GM19372 (cell line): ENCODE data around the gene ANKH.
"Not testable (repeated sequence)": the region's sequence is repeated elsewhere in the genome, so short reads cannot be mapped to it uniquely, and the experiment has no call there.

Source experiments
- ATAC-seq: cut with Tn5 transposase; IDR thresholded peaks from one replicate; pipeline ENCODE4 v1.9.1; 2021; ENCODE audit warnings: mild to moderate bottlenecking, low read depth, moderate library complexity; ENCODE audit not compliant: unreplicated experiment

ANKH gene

DNA sequence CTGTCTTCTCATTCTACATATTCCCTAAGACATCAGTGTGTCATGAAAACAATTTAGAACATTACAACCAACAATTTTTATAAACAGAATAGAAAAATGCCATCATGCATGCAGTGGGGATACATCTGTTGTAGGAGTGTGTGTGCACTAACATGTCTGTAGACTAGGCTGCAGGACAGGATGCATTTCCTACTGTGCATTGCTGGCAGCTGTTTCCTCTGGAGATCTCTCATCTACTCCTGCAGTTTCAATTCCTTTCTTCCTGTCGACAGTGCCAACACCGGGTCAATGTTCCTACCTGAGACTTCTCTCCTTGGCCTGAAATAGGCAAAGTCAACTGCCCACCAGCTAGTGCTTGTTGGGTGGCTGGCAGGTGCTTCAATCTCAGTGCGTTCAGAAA is 69.8 kb downstream of the ANKH start:
- no peak for ATAC-seq

DNA sequence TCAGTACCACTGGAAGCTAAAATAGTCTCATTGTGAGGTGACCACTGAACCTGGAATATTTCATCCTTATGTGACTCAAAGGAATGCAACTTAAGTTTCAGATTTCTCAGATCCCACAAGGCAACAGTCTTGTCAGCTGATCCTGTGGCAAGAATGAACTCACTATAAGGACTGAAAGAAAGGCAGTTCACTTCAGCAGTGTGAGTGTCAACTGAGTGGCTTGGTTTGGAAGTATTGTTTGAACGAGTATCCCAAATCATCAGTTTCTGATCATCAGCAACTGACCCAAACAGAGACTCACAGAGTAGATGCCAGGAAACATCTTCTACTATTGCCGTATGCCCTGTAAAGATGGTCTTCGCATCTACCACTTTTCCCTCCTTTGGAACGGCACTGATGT is 74.2 kb downstream of the ANKH start:
- ATAC-seq: not testable (repeated sequence)

DNA sequence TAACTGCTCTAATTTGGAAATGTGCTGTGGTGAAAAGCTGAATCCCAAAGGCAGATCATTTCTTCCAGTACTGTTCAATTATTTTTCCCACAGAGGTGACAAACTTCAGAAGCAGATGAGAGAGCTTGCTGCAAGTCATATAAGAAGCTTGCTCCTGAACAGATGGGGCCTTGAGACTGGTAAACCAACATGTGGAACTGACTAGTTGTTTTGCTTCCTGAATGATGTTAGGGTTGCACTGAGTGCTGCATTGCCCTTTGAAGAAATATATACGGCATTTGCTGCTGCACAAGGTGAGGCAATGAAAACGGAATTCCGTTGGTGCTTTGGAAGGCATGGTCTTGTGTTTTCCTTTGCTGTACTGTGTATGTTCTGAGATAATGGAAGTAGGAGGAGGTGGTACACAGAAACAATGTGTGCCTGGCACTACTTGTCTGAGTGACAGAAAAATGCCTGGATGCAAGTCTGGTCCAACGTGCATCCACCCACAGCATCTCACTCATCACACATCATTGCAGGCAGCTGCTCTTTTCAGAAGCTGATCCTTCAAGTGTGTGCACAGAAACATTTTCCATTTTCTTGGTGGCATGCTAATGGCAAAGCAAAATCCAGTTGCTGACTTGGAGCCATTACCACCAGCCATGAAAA is 76.9 kb downstream of the ANKH start:
- no peak for ATAC-seq

DNA sequence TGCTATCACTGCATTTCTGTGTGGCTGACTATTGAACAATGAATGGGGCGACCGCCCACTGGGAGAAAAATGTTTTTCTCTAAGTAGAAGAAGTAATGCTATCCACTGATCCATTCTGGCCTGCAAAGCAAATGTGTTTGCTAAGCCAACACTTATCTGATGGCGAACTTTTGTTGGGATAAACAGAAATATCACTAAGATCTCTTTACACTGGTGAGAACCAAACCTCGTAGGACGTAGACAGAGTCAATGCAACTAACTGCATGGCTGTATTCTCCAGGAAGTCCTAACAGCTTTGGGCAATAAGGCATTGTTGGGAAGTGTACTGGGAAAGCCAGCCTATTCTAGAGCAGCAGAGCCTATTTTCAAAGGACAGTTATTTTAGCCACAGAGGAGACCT is 77.7 kb downstream of the ANKH start:
- ATAC-seq: no peak

DNA sequence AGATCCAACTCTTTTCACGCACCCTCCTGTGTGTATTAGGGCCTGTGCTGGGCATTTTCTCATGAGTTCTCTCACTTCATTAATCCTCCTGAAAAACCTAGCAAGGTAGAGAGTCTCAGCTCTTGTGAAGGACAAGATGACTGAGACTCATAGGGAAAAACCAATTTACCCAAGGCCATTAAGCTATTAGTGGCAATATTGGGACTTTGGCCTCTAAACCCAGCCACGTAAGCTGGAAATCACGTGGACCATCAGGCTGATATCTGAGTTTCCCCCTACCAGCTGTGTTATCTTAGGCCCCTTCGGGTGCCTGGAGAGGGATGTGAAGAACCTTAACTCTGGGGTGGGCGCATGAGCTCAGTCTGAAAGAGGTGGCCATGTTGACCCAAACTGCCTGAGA is 80.7 kb downstream of the ANKH start:
- ATAC-seq: no peak

DNA sequence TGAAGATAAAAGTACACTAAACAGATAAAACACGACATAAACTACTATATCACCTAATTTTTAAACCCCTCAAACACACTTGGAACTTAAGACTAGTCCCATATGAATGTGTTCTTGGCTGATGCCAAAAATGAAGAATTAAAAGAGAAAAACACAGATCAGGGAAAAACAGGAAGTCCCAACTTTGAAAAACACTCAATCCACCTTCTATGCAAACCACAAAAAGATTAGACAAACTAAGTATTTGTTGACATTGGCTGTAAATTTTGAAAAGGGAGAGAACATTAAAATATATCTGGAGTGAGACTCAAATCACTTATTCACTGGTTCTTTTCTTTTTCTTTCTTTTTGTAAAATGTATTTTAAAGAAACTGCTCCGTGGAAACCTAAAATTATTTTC is 81.4 kb downstream of the ANKH start:
- ATAC-seq: no peak

DNA sequence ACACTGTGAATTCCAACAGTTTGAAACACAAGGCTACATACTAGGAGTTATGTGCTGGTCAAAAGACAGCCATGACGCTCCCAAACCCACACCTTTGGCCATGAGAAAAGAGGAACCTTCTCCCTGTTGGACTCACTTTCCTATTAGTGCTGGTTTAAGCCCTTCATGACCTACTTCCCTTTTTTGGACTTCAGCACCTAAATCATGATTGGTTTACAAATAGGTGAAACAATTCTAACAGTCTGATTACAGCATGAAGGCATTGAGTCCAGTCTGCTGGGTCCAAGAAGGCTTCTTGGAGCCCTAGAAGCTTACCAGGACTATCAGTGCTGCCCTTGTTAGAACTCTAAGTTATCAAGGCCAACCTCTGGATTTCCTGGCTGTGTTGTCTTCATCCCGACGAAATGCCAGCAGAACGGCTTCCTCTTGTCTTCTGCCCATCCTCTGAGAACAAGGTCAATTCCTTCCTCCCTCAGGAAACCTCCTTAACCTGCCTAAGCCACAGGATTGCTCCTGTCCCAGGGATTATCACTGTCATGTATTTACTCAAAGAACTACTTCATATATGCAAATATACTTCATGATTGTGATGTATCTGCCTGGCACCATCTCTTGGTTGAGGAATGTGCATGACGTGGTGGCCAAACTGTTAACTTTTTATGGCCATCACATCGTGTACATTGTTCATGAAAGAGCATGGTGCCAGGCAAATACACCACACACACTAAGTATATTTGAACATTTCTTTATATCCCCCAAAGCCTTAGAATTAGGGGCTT is 83.6 kb downstream of the ANKH start:
- no peak for ATAC-seq

DNA sequence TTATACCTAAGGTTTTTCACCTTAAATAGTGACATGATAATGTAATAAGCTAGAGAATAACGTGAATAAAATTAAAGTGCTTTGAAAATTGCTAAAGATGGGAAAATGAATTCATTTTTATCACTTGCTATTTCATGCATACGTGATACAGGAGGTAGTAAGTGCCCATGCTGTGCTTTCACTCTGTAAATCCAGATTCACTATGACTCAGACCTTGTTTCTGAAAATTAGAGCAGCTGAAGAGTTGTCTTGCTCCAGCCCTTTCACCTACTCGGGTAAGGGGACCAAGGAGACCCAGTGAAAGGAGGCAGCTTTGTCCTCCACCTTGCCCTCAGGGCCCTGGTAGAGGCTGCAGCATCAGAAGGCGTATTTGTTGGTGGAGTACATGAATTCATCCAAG is 87.9 kb downstream of the ANKH start:
- no peak for ATAC-seq

DNA sequence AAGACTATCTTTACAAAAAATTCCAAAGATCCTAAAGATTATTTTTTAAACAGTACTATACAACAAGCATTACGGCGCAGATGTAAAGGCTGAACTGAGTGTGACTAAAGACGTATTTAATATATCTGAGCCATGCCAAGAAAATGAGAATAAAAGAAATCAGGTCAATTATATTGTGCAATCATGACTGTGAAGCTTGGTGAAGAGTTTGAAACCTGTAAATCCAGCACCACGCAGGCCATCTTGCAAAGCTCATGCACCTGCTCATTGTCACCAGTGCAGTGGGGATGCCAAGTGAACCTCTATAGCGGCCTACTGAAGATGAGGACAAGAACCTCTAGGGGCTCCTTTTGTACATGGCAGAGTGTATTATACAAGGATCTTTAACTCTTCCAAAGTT is 89.0 kb downstream of the ANKH start:
- no peak for ATAC-seq

DNA sequence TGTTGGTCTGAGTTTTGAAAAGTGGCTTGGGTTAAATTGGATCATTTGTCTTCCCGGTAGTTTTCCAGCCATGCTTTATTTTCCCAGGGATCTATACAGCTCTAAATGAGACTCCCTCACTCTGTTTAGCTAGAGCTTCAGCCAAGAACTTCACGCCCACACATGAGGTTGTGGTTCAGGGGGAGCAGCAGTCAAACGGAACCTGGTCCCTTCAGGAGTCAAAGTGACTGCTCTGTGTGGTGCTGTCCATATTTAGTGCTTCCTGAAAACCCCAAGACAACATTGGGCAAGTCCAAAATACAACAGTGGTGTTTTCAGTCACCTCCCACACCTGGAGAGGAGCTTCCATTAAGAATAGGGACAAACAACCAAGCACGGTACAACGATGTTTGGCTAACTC is 90.5 kb downstream of the ANKH start:
- ATAC-seq: no peak

DNA sequence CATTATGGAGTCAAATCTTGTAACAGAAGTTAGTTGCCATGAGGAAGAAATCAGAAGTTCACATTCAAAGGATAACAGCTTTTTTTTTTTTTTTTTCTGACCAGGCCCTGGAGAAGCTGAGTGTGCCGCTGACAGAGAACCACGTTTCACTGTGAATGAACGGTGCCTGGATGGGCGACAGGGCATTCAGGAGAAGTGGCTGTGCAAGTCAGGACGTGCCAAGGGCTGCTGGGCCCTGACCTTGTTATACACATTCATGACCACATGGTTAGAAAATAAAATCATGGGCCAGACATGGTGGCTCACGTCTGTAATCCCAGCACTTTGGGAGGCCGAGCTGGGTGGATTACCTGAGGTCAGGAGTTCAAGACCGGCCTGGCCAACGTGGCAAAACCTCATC is 91.6 kb downstream of the ANKH start:
- ATAC-seq: no peak

DNA sequence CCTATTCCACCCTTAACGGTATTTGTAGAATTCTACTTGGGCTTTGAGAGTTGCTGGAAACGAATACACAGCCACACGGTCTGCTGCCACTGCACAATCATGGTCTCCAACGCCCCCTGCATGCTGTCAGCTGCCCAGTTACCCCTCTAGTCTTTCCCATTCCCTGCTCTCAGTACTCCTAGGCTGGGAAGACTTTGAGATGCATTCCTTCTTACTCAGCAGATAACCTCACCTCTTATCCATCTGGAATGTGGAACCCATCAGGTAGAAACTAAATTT is 92.8 kb downstream of the ANKH start:
- ATAC-seq: no peak

DNA sequence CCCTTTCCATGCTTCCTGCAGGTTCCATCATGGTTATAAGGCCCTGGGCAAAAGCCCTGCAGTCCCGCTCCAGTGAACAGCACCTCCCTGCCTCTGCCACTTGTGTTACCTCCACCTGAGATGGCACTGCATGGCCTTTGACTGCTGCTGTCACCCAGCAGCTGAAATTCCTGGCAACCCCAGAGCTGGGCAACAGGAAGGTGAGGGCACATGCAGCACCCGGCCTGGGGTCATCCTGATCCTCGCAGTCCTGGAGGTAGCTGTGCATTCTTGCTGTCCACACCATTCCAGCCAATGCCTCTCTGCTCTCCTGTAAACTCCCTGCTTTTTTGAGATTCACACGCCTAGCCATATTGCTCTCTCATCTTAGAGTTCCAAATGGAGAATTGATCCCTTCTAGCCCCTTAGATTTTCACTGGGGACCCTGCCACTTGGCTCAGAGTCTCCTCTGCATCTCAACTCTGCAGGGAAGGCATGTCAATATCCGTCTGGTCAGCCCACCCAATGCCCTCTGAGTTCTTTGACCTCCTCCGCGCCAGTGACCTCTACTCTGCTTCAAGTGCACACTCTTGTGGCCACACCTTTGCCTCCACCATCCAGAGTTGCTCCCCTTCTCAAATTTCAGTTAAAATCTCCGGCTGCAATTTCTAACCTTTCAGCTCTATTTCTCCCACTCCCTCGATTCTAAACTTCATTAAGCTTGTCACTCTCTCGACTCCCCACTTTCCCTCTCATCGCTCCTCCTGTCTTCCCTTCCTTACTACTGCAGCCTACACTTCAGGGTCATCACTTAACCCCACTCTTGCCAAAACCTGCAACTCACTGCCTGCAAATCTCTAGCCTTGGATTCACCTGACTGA is 93.4 kb downstream of the ANKH start:
- no peak for ATAC-seq

DNA sequence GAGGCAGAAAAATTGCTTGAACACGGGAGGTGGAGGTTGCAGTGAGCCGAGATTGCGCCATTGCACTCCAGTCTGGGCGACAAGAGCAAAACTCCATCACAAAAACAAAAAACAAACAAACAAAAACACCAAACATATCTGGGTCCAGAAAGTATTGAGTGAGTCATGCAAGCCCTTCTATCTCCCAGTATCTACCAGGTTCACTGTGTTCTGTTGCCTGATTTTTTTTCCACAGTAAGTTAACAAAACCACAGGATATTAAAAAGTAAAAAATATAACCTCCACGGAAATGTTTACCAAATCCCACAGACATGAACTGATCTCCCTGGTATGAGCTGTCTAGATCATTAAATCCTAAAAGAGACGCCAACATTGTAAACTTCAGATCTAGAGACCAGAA is 94.4 kb downstream of the ANKH start:
- ATAC-seq: no peak

DNA sequence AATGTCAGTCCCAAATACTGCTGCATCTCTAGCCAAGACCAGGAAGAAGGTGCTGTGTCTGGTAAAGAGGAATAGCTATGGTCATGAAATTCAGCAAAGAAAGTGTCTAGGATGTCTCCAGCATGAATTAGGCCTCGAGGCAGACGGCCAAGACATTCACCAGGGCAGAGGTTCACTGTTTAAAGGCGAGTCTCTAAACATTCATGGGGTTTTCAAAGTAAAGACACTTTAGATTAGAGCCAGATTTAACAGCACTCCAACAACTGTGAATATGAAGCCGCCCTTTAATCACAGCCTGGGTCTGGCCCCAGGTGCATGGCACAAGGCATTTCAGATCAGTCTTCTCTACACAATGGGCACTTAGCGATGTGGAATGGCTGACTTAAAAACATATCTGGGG is 95.0 kb downstream of the ANKH start:
- ATAC-seq: no peak

DNA sequence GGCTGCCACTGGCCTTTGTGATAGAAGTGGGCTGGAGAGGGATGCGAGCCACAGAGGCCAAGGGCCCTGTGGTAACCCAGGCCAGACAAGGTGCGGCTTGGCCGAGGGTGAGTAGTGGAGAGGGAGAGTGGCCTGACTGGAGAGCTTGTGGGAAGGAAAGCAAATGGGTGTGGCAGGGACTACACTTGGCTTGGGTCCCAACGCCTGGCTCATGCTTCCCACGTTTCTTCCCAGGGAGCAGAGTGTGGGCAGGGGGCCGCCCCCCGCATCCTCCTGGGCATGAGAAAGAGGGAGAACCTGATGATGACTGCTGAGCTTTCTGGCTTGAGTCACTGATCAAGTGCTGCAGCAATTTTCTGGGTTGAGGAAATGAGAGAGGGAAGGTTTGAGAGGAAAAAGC is 95.7 kb downstream of the ANKH start:
- ATAC-seq: no peak

DNA sequence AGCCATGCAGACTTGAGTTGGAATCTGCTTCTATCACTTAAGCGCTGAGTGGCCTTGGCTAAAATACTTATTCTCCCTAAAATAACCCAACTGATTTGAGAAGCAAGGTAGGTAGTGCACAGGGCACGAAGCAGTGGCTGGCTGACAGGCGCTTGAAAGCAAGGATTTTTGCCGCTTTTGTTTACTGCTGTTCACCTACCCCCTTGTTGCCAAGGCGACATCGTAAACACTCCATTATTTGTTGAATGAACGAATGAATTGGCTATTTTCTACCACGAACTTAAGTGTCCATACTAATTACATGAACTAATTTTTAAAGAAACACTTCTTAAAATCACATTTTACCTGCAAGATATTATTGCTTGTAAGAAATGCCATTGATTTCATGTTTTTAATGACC is 98.0 kb downstream of the ANKH start:
- no peak for ATAC-seq

DNA sequence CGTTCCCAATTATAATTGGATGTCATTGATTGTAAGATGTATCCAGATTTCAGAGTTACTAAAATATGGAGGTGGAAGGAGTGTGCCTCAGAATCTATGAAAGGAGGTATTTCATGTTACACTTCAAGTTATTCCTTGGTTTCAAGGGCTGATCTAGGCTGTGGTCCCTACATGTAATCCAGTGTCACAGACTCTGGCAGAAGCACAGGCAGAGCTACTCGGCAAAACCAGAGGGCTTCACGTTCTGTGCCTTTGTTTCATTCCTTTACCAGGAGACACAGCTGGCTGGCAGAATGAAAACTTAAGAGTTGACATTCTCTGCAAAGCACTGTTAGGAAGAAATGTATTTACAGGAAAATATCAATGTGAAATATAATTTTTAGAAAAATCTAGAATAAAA is 99.6 kb downstream of the ANKH start:
- ATAC-seq: no peak

DNA sequence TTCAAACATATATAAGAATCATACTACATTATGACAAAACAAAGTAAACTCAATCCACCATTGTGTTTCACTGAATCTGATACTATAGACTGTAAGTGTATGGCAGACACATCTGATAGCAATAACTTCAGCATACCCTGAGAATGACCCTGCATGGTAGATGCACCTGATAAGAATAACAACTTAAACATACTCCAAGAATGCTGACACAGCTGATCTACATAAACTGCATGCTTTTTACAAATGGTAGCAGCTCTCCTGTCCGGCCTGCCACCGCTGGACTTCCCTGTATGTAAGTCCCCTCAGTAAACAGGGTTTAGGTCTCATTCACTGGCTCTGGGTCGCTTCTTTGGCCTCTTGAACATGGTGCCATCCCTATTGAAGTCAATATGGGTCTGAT is 100.4 kb downstream of the ANKH start:
- ATAC-seq: no peak

DNA sequence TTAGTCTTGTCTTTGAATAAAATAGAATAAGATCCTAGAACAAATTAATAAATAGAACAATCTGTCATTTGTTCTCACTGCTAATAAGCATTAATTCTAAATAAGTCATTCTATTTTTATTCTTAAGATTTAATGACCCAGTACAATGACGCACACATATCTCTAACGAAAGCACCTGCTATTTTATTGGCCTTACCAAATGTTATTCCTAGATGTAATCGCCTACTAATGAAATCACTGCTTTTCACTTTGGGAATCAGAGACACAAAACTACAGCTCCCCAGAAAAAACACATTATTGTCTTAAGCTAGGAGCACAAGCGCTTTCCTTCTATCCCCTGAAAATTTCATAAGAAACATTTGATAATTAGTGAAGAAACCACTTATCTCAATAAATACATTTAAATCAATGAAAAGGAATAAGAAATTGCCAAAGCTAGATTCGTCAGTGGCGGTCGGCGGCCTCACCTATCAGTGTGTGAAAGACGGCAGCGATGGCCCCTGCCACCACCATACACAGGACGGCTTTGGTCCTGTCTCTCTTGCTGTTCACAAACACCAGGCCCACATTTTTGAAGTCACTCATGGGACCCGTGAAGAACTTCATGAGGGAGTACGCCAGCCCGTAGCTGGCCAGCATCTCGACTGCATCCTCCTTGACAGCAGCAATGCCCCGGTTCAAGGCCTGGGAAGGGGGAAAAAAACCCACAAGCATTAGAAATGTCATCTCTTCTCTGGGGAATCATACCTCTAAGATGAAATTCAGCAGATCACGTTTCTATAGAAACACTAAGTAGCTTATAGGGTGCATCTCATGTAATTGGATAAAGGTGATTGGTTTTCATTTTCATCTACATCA is 102.8 kb downstream of the ANKH start:
- ATAC-seq: no peak
